ENCODE measurements around the gene SDCCAG8. TPM values are rescaled to one million over a fixed set of nuclear protein-coding genes. Genes with fewer than 3 reads are reported as not detected.

Gene SDCCAG8
- total RNA-seq, 1 donor = 42.7 TPM

DNA sequence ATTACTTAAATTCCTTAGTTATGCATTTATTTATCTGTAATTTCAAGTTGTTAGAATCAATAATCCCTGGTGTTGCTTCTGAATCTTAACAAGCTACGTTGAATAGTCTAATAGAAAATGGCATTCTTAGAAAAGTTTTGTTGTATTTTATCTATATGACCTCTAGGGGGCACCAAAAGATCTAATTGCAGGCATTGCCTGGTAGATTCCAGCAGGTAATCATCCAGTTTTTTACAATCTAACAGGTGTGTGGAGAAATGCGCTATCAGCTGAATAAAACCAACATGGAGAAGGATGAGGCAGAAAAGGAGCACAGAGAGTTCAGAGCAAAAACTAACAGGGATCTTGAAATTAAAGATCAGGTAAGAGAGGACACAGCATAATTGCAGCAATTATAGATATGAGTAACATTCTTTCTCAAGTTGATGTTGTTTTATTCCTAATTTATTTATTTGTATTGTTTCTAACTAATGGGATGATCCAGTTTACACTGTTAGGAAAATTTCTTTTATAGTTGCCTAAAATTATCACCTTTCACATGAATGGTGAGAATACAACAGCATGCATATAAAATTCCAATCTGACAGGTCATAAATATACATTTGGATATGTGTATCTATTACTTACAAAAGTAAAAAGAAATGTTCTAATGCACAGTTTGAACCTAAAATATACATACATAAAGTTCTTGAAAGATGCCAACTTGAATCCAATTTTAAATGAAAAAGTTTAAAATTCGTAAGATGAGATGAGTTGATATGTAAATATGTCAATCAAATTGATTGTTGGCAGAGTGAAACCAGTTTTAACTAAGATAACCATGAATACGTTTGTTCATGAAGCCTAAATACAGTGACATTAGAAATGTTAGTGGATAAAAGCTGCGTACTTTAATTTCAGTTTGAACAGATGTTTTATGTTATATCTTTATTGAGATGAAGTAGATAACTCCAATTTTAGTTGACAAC, 88.4 kb downstream of the SDCCAG8 start:
- H3K36me3 ChIP-seq (ENCODE audit: insufficient read depth, low read length) = peaks cover 4% of the 10 kb centered on the region

DNA sequence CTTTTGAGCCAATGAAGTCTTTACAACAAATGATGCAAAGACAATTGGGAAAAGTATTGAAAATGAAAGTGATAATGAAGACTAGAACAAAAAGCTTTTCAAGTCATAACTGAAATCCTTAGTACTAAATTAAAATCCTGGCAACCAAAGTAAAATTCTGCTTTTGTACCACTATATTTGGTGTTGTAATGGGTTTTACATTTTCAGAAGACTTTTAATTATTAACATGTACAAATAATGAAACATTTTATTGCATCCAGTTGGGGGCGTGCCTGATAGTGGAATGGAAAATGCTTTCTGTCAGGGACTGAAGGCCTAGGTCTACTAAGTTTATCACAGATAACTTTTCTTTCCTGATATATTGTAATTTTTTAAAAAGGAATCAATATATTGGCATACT, 89.4 kb downstream of the SDCCAG8 start:
- TF ChIP-seq, protein P1, sequence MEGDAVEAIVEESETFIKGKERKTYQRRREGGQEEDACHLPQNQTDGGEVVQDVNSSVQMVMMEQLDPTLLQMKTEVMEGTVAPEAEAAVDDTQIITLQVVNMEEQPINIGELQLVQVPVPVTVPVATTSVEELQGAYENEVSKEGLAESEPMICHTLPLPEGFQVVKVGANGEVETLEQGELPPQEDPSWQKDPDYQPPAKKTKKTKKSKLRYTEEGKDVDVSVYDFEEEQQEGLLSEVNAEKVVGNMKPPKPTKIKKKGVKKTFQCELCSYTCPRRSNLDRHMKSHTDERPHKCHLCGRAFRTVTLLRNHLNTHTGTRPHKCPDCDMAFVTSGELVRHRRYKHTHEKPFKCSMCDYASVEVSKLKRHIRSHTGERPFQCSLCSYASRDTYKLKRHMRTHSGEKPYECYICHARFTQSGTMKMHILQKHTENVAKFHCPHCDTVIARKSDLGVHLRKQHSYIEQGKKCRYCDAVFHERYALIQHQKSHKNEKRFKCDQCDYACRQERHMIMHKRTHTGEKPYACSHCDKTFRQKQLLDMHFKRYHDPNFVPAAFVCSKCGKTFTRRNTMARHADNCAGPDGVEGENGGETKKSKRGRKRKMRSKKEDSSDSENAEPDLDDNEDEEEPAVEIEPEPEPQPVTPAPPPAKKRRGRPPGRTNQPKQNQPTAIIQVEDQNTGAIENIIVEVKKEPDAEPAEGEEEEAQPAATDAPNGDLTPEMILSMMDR (IDR thresholded peaks at IDR 0.05; ENCODE audit: extremely low read depth, low read depth, low read length) = peak; percentile 26
- Histone ChIP-seq H3K4me1 (ENCODE audit: insufficient read depth, low read length) (no peaks in the 10 kb centered on the region), H3K36me3 (ENCODE audit: insufficient read depth, low read length) (peaks cover 4% of the 10 kb centered on the region), H3K9me3 (ENCODE audit: low read depth, low read length) (no peaks in the 10 kb centered on the region), H4K20me1 (ENCODE audit: insufficient read depth, low read length) (no peaks in the 10 kb centered on the region), H3K4me2 (ENCODE audit: insufficient read depth, low read length) (no peak overlapping the region), H3K4me3 (ENCODE audit: insufficient read depth, low read length) (no peak overlapping the region), H3K27me3 (ENCODE audit: insufficient read depth, low read length) (no peaks in the 10 kb centered on the region), H3K27ac (ENCODE audit: low read depth, low read length) (no peak overlapping the region), H3K79me2 (ENCODE audit: insufficient read depth, low read length) (no peaks in the 10 kb centered on the region), H2AFZ (ENCODE audit: low read length) (no peak overlapping the region)
- no peak for DNase-seq (ENCODE audit: insufficient read length, low spot score, missing footprints)

More for the DNA sequence above, 88.4 kb downstream of the SDCCAG8 start:
- TF ChIP-seq, protein P1 (IDR thresholded peaks at IDR 0.05; ENCODE audit: extremely low read depth, low read depth, low read length) = peak; percentile 73
- Histone ChIP-seq H3K79me2 (ENCODE audit: insufficient read depth, low read length) (no peaks in the 10 kb centered on the region), H3K9me3 (ENCODE audit: low read depth, low read length) (no peaks in the 10 kb centered on the region), H3K27me3 (ENCODE audit: insufficient read depth, low read length) (no peaks in the 10 kb centered on the region), H3K4me3 (ENCODE audit: insufficient read depth, low read length) (no peak overlapping the region), H4K20me1 (ENCODE audit: insufficient read depth, low read length) (no peaks in the 10 kb centered on the region), H3K4me2 (ENCODE audit: insufficient read depth, low read length) (no peak overlapping the region), H2AFZ (ENCODE audit: low read length) (no peak overlapping the region), H3K27ac (ENCODE audit: low read depth, low read length) (no peak overlapping the region), H3K4me1 (ENCODE audit: insufficient read depth, low read length) (no peaks in the 10 kb centered on the region)
- DNase-seq (ENCODE audit: insufficient read length, low spot score, missing footprints) = no peak

DNA sequence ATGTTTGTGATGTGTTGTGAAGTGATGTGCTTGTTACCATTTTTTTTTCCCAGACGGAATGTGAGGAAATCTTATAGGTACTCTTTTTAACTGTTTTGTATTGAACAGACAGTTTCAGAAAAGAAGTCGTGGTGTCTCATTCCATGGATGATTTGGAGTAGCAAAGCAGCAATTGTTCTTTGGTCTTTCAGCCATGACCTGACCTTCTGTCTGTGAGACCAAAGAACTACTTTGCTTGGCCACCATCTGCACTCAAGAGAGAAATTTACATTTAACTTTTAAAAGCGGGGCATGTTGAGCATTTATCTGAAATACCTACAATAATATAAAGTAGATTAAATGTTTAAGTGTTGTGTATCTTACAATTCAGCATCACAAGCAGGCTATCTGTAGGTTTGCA, 90.2 kb downstream of the SDCCAG8 start:
- peak; percentile 57 for DNase-seq (ENCODE audit: insufficient read length, low spot score, missing footprints)
- H3K4me3 ChIP-seq (ENCODE audit: insufficient read depth, low read length) = no peak overlapping the region
- no peaks in the 10 kb centered on the region for H3K79me2 ChIP-seq (ENCODE audit: insufficient read depth, low read length)
- peaks cover 5% of the 10 kb centered on the region for H3K36me3 ChIP-seq (ENCODE audit: insufficient read depth, low read length)
- no peaks in the 10 kb centered on the region for H3K9me3 ChIP-seq (ENCODE audit: low read depth, low read length)
- no peak overlapping the region for H3K4me2 ChIP-seq (ENCODE audit: insufficient read depth, low read length)
- H3K27me3 ChIP-seq (ENCODE audit: insufficient read depth, low read length) = no peaks in the 10 kb centered on the region
- TF ChIP-seq, protein P1 (IDR thresholded peaks at IDR 0.05; ENCODE audit: extremely low read depth, low read depth, low read length) = no peak
- H2AFZ ChIP-seq (ENCODE audit: low read length) = no peak overlapping the region
- H4K20me1 ChIP-seq (ENCODE audit: insufficient read depth, low read length) = no peaks in the 10 kb centered on the region
- H3K4me1 ChIP-seq (ENCODE audit: insufficient read depth, low read length) = no peaks in the 10 kb centered on the region
- H3K27ac ChIP-seq (ENCODE audit: low read depth, low read length) = no peak overlapping the region

DNA sequence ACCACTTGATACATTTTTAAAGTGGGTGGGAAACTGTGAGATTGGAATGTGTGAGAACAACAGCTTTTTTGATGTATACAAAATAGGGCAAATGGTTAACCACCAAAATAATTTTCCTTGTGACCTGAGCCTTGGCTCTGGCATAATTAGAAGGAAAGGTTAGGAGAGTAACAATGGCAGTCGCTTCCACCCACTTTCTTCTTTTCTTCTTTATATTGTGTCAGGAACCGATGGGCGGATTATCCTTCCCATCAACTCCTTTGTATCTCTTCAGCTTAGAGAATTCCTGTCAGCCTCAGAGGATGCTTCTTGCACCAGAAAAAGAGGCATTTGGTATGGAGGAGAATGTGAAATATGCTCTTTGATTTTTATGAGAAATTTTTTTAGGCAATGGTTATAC, 90.6 kb downstream of the SDCCAG8 start:
- H3K4me1 ChIP-seq (ENCODE audit: insufficient read depth, low read length) = no peaks in the 10 kb centered on the region
- no peaks in the 10 kb centered on the region for H3K79me2 ChIP-seq (ENCODE audit: insufficient read depth, low read length)
- no peaks in the 10 kb centered on the region for H3K9me3 ChIP-seq (ENCODE audit: low read depth, low read length)
- H3K27me3 ChIP-seq (ENCODE audit: insufficient read depth, low read length) = no peaks in the 10 kb centered on the region
- TF ChIP-seq, protein P1 (IDR thresholded peaks at IDR 0.05; ENCODE audit: extremely low read depth, low read depth, low read length) = no peak
- peaks cover 9% of the 10 kb centered on the region for H3K36me3 ChIP-seq (ENCODE audit: insufficient read depth, low read length)
- no peak overlapping the region for H2AFZ ChIP-seq (ENCODE audit: low read length)
- no peaks in the 10 kb centered on the region for H4K20me1 ChIP-seq (ENCODE audit: insufficient read depth, low read length)
- no peak overlapping the region for H3K4me3 ChIP-seq (ENCODE audit: insufficient read depth, low read length)
- no peak overlapping the region for H3K4me2 ChIP-seq (ENCODE audit: insufficient read depth, low read length)
- DNase-seq (ENCODE audit: insufficient read length, low spot score, missing footprints) = no peak
- no peak overlapping the region for H3K27ac ChIP-seq (ENCODE audit: low read depth, low read length)
